ENCODE measurements around the gene CSMD2.

Gene CSMD2

GRCh38 chr1:33713058-33713877 lies 451.8 kb downstream of the CSMD2 start:
- DNase-seq (ENCODE audit: low spot score) = no peak

DNA sequence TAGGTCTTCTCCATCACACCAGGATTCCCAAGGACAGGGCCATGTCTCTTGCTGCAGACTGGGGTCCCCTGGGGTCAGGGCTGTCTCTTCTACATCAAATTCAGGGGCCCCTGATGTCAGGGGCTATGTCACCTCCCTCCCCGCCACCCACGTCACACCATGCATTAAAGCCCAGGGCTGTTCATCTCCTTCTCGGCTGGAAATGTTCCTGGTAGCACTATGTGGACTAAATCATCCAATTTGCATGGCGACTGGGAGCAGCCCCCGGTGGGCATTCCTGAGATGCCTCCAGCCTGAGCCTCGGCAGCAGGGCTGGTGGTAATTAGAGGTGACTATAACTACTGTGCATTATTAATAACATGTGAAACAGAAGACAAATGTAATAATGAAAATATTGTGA lies 452.8 kb downstream of the CSMD2 start:
- no peak for DNase-seq (ENCODE audit: low spot score)

- DNase-seq (ENCODE audit: low spot score) = no peak
These were observed 453.5 kb downstream of the CSMD2 start for GRCh38 chr1:33711511-33711910.

- DNase-seq (ENCODE audit: low spot score) = no peak
These were observed 454.1 kb downstream of the CSMD2 start for GRCh38 chr1:33710967-33711366.

DNA sequence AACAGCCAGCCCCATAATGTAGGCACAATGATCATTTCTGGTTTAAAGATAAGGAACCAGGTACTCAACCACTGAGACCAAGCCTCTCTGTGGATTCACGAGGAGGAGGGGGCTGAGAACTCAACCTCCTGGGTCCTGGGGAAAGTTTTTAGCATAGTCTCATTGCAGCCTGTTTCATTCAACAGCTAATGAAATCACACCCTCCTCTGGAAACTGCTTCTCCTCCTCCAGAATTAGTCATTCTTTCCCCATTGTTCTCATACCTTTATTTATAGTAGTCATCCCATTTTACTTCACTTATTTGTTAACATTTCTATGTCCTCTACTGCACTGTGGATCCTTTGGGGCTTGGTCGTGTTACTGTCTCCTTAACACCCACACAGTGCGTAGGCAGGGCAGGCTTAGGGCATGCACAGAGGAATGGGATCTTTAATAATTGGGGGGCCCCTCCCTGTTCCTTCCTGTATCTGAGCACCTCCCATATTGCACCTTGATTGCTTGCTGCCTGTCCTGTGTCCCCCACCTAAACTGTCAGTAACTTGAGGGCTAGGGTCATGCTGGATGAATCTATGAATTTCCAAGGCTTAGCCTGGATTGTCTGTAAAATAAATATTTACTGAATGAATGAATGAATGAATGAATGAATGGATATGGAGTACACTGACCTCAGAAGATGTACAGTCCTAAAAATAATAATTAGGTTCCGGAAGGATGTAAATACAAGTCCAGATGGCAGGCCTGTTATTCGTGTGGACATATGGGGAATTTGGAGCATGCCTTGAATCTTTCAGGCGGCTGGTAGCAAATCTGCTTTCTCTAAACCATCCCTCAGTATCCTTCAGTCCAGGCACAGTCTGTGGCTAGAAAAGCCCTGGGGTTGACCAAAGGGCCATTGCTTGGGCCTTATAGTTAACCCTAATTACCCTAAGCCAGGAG lies 455.0 kb downstream of the CSMD2 start:
- DNase-seq (ENCODE audit: low spot score) = no peak

- DNase-seq (ENCODE audit: low spot score) = no peak
These were observed 455.8 kb downstream of the CSMD2 start for GRCh38 chr1:33709174-33709782.

DNA sequence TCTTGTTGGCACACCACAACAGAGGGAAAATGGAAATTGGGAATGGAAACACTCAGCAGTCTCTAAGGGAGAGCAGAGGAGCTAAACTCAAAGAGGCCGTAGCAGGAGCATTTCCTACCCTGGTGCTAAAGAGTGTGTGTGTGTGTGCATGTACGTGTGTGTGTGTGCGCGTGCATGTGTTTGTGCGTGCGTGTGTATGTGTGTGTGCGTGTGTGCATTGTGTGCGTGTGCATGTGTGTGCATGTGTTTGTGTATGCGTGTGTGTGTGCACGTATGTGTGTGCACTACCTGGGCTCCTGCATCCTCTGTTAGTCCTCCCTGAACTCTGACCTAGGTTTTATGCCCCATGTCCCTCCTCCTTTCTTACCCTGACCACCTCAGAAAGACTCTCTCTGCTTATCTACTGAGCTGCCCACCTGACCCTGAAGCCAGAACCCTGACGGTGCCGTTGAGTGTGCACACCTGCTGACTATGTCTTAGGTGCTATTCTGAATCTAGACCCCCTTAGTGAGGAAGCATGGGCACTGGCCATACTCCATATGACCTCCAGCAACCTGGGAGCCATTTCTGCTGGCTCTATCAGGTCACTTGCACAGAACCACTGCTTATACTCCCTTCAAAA lies 458.3 kb downstream of the CSMD2 start:
- no peak for DNase-seq (ENCODE audit: low spot score)

- DNase-seq (ENCODE audit: low spot score) = no peak
These were observed 461.6 kb downstream of the CSMD2 start for GRCh38 chr1:33703464-33703863.

DNA sequence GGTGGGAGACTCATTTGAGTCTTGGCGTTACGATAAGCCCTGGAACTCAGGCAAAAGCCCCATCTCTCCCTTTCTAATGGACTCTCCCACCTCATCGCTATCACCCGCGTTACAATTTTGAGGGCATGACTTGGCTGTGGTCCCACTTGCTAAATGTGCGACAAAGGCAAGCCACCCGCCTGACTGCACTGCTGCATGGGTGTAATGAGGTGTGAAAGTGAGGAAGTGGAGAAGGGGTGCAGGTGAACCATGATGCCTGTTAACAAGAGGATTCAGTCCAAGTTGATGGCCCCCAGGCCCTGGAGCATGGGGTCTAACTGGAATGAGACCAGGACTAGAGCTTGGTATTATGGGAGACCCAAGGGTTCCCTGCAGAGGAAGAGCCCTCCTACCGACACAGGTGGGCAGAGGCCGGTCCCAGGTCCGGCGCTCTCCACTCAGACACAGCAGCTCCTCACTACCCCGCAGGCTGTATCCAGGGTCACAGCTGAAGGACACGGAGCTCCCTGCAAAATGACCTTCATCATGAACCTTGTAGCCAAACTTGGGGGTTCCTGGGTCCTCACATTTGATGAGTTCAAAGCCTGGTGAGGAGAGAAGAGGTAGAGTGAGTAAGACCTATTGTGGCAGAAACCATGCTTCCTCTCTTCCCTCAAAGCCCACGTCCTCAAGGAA lies 466.5 kb downstream of the CSMD2 start:
- DNase-seq (ENCODE audit: low spot score) = no peak

DNA sequence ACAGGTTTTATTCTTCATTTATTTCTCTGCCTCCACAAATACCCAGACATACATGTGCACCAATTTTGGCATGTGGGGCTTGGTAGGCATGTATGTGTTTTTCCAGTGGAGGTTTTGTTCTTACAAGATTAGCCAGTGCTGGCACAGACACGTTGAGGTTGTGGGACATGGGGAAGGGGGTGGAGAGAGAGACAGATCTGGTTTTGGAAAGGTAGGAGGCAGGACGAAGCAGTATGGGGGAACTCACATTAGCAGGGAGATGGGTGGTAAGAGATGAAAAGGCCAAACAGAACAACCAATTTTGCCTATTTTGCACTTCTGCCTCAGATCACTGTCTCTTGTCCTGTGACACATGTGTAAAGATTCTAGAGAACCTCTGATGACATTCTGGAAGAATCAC lies 467.2 kb downstream of the CSMD2 start:
- no peak for DNase-seq (ENCODE audit: low spot score)

- DNase-seq (ENCODE audit: low spot score) = no peak
These were observed 468.1 kb downstream of the CSMD2 start for GRCh38 chr1:33696962-33697361.

DNA sequence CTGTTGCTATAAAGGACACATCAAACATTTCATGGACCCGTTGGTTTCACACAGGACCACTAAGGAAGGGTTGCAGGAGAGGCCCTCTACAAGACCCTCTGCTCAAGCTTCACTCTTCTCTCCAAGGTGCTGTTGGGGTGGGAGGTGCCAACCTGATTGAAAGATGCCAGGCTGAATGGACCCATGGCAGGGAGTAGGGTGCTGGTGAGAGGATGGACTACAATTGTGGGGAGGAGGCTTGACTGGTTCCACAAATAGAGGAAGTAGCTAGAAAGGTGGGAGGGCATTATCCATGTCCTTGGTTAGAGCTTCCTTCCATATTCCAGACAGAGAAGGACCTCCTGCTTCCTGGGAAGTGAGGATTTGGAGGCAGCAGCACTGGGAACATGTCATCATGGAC lies 468.7 kb downstream of the CSMD2 start:
- no peak for DNase-seq (ENCODE audit: low spot score)

DNA sequence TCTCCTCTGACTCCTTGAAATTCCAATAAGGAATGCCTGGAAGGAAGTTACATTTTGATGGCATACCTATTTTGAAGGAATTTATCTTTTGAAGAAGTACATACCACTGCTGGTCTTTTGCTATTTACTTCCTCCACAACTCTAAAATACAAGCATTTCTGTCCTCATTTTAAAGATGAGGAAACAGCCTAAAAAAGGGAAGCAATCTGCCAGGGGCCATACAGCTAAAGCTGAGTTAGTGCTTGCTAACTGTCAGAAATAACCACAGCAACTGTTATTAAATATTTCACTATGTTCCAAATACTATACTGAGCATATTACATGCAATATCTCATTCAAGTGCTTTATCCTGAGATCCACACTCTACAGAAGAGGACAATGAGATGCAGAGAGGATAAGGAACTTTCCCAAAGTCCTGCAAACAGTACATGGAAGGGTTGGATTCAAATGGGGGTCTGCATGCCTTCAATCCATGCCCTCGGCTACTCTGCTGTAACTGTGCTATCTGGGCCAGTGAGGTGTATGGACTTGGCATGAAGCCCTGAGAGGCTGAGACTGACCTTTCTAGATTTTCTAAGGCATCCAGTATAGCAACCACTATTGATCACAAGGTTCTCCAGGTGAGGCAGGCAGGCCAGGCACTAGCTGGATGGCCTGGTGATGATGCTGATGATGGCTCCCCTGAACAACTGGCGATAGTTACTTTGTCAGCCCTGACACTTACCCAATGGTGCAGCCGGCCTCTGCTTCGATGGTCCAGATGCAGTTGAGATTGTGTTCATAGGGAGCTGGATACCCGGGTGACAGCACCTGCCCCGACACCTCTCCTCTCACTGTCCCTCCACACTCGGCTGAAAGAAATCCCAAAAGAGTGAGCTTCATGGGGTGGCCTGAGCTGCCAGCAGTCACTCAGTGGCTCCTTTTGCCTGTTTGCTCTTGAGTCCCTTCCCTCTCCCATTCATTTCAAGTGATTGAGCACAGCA lies 472.5 kb downstream of the CSMD2 start:
- DNase-seq (ENCODE audit: low spot score) = no peak

DNA sequence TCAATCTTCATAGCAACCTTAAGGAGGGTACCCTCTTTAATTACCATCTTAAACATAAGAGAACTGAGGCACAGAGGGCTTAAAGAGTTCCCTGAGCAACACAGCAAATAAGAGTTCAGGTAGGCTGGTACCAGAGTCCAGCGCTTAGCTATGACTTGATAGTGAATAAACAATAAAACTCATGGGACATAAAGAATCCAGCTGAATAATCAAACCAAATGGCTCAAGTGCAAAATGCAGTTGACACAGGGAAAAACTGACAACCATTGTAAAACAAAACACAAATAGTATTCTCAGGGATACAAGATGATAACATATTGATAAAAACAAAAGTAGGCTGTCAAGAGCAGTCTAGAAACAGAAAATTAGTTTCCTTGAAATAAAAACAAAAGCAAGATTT lies 478.0 kb downstream of the CSMD2 start:
- DNase-seq (ENCODE audit: low spot score) = no peak

DNA sequence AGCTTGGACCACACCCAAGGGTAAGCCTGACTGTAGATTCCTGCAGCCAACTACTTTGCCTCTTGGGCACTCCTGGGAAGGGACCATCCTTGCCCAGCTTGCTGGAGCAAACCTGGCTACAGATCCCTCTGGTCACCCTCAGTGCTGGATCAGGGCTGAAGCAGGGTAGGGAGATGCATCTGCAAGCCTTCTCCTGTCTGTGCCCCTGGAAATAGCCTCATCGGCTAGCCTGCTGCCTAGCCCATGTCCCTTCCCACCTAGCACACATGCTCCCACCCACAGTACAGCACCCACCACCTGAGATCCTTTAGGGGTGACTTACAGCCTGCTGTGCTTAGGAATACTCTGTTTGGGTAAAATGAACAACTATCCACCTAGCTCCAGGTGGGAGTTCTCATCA lies 478.5 kb downstream of the CSMD2 start:
- no peak for DNase-seq (ENCODE audit: low spot score)

DNA sequence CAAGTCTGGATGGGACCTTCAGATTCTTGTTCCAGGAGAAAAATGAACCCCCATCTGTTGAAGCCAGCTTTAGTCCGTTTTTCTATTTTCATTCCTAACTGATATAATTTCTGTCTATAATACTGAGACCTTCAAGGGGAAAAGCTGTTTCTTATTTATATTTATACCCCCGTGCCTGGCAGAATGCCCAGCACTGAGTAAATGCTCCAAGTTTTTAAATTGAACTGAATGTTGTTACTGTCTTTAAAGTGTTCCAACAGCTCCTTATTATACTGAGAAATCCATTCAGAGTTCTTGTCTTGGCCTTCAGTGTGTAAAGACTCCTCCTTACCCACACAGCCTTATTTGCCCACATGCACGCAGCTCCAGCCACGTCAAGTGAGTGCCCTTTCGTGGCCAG lies 479.8 kb downstream of the CSMD2 start:
- no peak for DNase-seq (ENCODE audit: low spot score)

DNA sequence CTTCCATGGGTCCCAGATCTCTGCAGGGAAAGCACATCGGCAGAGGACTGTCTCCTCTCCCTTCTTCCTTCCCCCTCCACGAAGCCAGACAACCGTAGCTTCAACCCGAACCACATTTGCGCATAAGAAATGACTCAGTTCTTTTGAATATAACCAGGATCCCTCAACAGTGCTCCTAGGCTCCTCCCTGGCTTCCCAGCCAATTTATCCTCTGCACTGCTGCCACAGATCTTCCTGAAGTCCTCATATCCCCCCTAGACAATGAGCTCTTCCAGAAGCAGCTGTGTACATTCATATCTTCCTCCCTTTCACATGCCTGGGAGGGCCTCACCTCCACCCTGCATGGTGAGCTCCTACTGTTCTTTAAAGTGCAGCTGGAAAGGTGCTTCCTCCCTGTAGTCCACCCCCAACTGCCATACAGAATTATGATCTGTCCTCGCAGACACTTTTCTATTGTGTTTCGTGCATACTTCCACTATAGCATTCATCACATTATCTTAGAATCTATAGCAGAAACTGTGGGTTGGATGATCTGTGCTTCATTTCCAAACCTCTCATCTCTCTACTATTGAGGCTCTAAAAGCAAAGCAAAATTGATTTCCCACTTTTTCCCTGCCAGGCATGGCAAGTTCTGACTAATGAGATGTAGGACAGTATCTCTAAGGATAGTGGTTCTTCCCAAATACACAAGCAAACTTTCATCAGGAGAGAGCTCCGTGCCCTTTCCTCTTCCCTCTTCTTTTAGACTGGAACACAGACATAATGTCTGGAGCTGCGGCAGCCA lies 480.4 kb downstream of the CSMD2 start:
- DNase-seq (ENCODE audit: low spot score) = no peak

DNA sequence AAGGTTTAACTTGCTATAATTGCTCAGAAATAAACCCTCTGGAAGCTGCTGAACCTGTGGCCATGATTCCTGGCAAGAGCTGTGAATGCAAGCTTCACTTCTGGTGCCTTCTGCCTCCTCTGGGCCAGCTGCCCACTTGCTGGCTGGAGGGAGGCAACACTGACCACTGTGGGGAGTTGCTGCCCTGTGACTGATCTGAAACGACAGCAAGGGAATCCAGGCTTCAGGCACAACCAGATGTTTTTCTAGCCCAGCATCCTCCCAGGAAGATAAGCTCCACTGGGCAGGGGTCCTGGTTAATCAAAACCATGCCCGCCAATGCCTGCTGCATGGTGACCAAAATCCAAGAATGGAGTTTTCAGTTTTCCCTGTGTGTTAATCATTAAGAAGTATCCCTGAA lies 481.1 kb downstream of the CSMD2 start:
- DNase-seq (ENCODE audit: low spot score) = no peak

DNA sequence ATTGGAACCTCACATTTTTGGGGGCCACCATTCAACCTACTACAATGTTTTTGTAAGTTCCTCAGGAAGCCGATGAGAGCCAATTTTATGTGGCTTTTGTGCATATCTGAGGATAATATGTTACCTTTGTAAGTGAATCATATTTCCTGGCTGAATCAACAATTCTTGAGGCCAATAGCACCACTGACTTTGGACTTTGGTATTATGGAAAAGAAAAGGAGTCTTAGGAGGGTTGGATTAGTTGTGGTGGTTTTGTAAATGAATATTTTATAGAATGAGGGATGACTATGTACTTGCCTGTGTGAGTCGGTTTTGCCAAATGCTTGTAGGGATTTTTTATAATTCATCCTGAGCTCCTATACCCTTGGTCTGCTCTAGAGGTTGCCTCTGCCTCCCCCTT lies 482.7 kb downstream of the CSMD2 start:
- DNase-seq (ENCODE audit: low spot score) = no peak
